HepG2 (cell line): ENCODE data around the gene PRMT5. TPM values are rescaled to one million over a fixed set of nuclear protein-coding genes. Genes with fewer than 3 reads are reported as not detected.

Source experiments
- CEBPG ChIP-seq: IDR thresholded peaks from 2 replicates; pipeline ENCODE4 v1.6.1; 2016
- ELF3 ChIP-seq: IDR thresholded peaks from 2 replicates; pipeline ENCODE4 v1.6.1; 2016; ENCODE audit warnings: missing genetic modification reagents, missing compliant biosample characterization
- HNRNPH1 ChIP-seq: fragments of 200-400 bp; formaldehyde crosslinking; optimal IDR thresholded peaks from 2 replicates; pipeline ENCODE3; 2017; ENCODE audit warnings: mild to moderate bottlenecking, low read depth, low read length
- MXI1 ChIP-seq: IDR thresholded peaks from 3 replicates; pipeline ENCODE4 v1.6.1; 2012; ENCODE audit warnings: low read depth, low read length, inconsistent platforms, borderline replicate concordance
- NFE2L1 ChIP-seq: sonication (generic); formaldehyde crosslinking; IDR thresholded peaks from 2 replicates; pipeline ENCODE4 v1.4.0; 2020; ENCODE audit warnings: missing genetic modification reagents, mild to moderate bottlenecking, borderline replicate concordance
- SIN3B ChIP-seq: fragments of 150-350 bp; IDR thresholded peaks from 2 replicates; pipeline ENCODE4 v1.6.1; 2014; ENCODE audit warnings: low read length
- SP140L ChIP-seq: sonication (generic); formaldehyde crosslinking; IDR thresholded peaks from 2 replicates; pipeline ENCODE4 v1.4.0; 2020; ENCODE audit warnings: missing genetic modification reagents, borderline replicate concordance
- ZBTB7B ChIP-seq: sonication (generic); formaldehyde crosslinking; IDR thresholded peaks from 2 replicates; pipeline ENCODE4 v1.4.0; 2020; ENCODE audit warnings: missing genetic modification reagents
- ZNF160 ChIP-seq: sonication (generic); formaldehyde crosslinking; IDR thresholded peaks from 2 replicates; pipeline ENCODE4 v1.8.0; 2022; ENCODE audit warnings: mild to moderate bottlenecking, inconsistent platforms, missing genetic modification reagents
- ZNF232 ChIP-seq: sonication (generic); formaldehyde crosslinking; IDR thresholded peaks from 2 replicates; pipeline ENCODE4 v1.4.0; 2020; ENCODE audit warnings: missing genetic modification reagents, borderline replicate concordance
- ZNF431 ChIP-seq: sonication (generic); formaldehyde crosslinking; IDR thresholded peaks from 2 replicates; pipeline ENCODE4 v1.9.0; 2022; ENCODE audit warnings: missing genetic modification reagents, low read depth, mild to moderate bottlenecking, borderline replicate concordance
- ZNF510 ChIP-seq: sonication (generic); formaldehyde crosslinking; IDR thresholded peaks from 2 replicates; pipeline ENCODE4 v1.4.0; 2020; ENCODE audit warnings: low read depth, mild to moderate bottlenecking, missing genetic modification reagents
- ZNF644 ChIP-seq: IDR thresholded peaks from 2 replicates; pipeline ENCODE4 v1.6.1; 2016; ENCODE audit warnings: low read depth
- ZNF850 ChIP-seq: sonication (generic); formaldehyde crosslinking; conservative IDR thresholded peaks from 2 replicates; pipeline ENCODE4 v1.9.0; 2021; ENCODE audit warnings: mild to moderate bottlenecking, missing genetic modification reagents
- polyA plus RNA-seq, 8 experiments: library from polyadenylated mRNA; depleted of rRNA in 3 of 8; stranded (reverse) in 7 of 8; unstranded in 1 of 8; fragments of >200 nt; fragmentation: Illumina TruSeq in 4 of 8; extraction: Trizol in 4 of 8; gene quantifications; 2 replicates each; pipeline versions ENCODE4 v1.2.1 to v1.2.3, GENCODE V29; 2011 to 2016; ENCODE audit warnings: low read depth in 4 of 8, missing spikeins in 1 of 8, mixed read lengths in 1 of 8; ENCODE audit not compliant: insufficient read depth in 1 of 8
- total RNA-seq, 5 experiments: library from RNA; depleted of rRNA; stranded (reverse); fragments of >200 nt; fragmentation: Illumina TruSeq; extraction: Trizol; gene quantifications; 2 replicates each; pipeline ENCODE4 v1.2.3, GENCODE V29; 2016; ENCODE audit warnings: low read depth in 1 of 5
- TF ChIP-seq, protein P1 (sequence below): sonication (generic); formaldehyde crosslinking; IDR thresholded peaks from 2 replicates; pipeline ENCODE4 v1.4.0; 2020; ENCODE audit warnings: missing genetic modification reagents
- TF ChIP-seq, protein P2 (sequence below), 2 experiments: sonication (generic) in 1 of 2; formaldehyde crosslinking in 1 of 2; IDR thresholded peaks; 2 replicates each; pipeline versions ENCODE4 v1.4.0 to v1.6.1; 2016 to 2020; ENCODE audit warnings: borderline replicate concordance in 1 of 2, low read depth in 1 of 2, mild to moderate bottlenecking in 1 of 2, missing genetic modification reagents in 1 of 2
- TF ChIP-seq, protein P3 (sequence below): IDR thresholded peaks from 2 replicates; pipeline ENCODE4 v1.6.1; 2018; ENCODE audit warnings: missing genetic modification reagents, mild to moderate bottlenecking, missing compliant biosample characterization
- TF ChIP-seq, protein P4 (sequence below): sonication (generic); formaldehyde crosslinking; IDR thresholded peaks from 2 replicates; pipeline ENCODE4 v1.4.0; 2020; ENCODE audit warnings: missing genetic modification reagents, low read depth, mild to moderate bottlenecking, borderline replicate concordance
- TF ChIP-seq, protein P5 (sequence below): sonication (generic); formaldehyde crosslinking; conservative IDR thresholded peaks from 2 replicates; pipeline ENCODE4 v1.4.0; 2020; ENCODE audit warnings: missing genetic modification reagents

PRMT5 gene
- total and polyA plus RNA-seq, 2 of the 13 experiments (the other 11 are each of a cell fraction or from before 2014, with no cell fraction given), result 210 to 354 TPM

DNA sequence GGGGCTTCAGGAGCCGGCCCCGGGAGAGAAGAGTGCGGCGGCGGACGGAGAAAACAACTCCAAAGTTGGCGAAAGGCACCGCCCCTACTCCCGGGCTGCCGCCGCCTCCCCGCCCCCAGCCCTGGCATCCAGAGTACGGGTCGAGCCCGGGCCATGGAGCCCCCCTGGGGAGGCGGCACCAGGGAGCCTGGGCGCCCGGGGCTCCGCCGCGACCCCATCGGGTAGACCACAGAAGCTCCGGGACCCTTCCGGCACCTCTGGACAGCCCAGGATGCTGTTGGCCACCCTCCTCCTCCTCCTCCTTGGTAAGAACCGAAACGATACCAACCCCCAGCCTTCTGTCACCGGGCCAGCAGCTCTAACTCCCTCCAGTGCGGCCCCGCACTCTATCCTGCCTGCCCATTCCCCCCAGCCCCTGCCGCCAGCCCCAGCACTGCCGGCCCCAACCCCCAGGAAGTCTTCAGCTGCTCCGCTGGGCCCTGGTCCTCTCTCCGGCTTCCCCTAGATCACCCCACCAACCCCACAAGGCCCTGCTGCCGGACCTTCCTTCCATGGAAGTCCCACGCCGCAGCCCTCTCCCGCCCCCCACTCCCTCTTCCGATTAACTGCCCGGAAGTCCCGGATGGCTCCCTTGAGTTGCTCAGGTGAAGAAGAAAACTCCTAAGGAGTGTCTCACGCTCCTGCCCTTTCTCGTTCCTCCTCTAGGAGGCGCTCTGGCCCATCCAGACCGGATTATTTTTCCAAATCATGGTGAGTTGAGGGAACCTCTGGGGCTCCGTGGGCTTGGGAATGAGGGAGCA, 56.9 kb downstream of the PRMT5 start (continued):
- TF ChIP-seq, protein P1, sequence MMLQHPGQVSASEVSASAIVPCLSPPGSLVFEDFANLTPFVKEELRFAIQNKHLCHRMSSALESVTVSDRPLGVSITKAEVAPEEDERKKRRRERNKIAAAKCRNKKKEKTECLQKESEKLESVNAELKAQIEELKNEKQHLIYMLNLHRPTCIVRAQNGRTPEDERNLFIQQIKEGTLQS (CRISPR knock-in tag), result 0 out of 2 replicates have a peak, but pooled peaks have one; percentile 32
- TF ChIP-seq ZNF431 (CRISPR knock-in tag) (no peak), ZNF232 (CRISPR knock-in tag) (no peak), ZNF850 (peak; percentile 18; the same call in 1 of the 2 replicates), SIN3B (0 out of 2 replicates have a peak, but pooled peaks have one; percentile 40), CEBPG (CRISPR knock-in tag) (peak; percentile 42; the same call in 1 of the 2 replicates), ZBTB7B (CRISPR knock-in tag) (no peak), ZNF644 (0 out of 2 replicates have a peak, but pooled peaks have one; percentile 70), MXI1 (peak; percentile 36; the same call in 1 of the 3 replicates), ZNF160 (CRISPR knock-in tag) (peak; percentile 59; the same call in 1 of the 2 replicates), ELF3 (CRISPR knock-in tag) (peak; percentile 49; the same call in 1 of the 2 replicates), SP140L (no peak), ZNF510 (CRISPR knock-in tag) (peak; percentile 93; the same call in 1 of the 2 replicates), NFE2L1 (CRISPR knock-in tag) (no peak), HNRNPH1 (peak; percentile 47)
- TF ChIP-seq, protein P2, sequence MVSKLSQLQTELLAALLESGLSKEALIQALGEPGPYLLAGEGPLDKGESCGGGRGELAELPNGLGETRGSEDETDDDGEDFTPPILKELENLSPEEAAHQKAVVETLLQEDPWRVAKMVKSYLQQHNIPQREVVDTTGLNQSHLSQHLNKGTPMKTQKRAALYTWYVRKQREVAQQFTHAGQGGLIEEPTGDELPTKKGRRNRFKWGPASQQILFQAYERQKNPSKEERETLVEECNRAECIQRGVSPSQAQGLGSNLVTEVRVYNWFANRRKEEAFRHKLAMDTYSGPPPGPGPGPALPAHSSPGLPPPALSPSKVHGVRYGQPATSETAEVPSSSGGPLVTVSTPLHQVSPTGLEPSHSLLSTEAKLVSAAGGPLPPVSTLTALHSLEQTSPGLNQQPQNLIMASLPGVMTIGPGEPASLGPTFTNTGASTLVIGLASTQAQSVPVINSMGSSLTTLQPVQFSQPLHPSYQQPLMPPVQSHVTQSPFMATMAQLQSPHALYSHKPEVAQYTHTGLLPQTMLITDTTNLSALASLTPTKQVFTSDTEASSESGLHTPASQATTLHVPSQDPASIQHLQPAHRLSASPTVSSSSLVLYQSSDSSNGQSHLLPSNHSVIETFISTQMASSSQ (IDR thresholded peaks at IDR 0.05; ENCODE audit: low read depth), result no peak
- TF ChIP-seq, protein P2 (CRISPR knock-in tag; IDR thresholded peaks at IDR 0.05; ENCODE audit: borderline replicate concordance), result no peak; the same call in 1 of the 2 replicates
- TF ChIP-seq, protein P3, sequence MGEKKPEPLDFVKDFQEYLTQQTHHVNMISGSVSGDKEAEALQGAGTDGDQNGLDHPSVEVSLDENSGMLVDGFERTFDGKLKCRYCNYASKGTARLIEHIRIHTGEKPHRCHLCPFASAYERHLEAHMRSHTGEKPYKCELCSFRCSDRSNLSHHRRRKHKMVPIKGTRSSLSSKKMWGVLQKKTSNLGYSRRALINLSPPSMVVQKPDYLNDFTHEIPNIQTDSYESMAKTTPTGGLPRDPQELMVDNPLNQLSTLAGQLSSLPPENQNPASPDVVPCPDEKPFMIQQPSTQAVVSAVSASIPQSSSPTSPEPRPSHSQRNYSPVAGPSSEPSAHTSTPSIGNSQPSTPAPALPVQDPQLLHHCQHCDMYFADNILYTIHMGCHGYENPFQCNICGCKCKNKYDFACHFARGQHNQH (CRISPR knock-in tag), result peak; percentile 54; the same call in 1 of the 2 replicates
- TF ChIP-seq, protein P4, sequence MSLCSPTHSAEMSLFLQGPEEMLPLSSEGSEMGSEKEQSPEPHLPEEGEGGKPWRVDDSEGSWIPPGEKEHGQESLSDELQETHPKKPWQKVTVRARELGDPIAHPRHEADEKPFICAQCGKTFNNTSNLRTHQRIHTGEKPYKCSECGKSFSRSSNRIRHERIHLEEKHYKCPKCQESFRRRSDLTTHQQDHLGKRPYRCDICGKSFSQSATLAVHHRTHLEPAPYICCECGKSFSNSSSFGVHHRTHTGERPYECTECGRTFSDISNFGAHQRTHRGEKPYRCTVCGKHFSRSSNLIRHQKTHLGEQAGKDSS (CRISPR knock-in tag), result 0 out of 2 replicates have a peak, but pooled peaks have one; percentile 18
- TF ChIP-seq, protein P5, sequence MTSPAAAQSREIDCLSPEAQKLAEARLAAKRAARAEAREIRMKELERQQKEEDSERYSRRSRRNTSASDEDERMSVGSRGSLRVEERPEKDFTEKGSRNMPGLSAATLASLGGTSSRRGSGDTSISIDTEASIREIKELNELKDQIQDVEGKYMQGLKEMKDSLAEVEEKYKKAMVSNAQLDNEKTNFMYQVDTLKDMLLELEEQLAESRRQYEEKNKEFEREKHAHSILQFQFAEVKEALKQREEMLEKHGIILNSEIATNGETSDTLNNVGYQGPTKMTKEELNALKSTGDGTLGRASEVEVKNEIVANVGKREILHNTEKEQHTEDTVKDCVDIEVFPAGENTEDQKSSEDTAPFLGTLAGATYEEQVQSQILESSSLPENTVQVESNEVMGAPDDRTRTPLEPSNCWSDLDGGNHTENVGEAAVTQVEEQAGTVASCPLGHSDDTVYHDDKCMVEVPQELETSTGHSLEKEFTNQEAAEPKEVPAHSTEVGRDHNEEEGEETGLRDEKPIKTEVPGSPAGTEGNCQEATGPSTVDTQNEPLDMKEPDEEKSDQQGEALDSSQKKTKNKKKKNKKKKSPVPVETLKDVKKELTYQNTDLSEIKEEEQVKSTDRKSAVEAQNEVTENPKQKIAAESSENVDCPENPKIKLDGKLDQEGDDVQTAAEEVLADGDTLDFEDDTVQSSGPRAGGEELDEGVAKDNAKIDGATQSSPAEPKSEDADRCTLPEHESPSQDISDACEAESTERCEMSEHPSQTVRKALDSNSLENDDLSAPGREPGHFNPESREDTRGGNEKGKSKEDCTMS, result 0 out of 2 replicates have a peak, but pooled peaks have one; percentile 79
